Heart left ventricle (tissue), 13 donors: ENCODE data around the gene CCR6.

Experiments
- POLR2A ChIP-seq, 2 donors: fragments of 450-650 bp; IDR thresholded peaks; one replicate each; pipeline ENCODE4 v1.6.1; 2017; ENCODE audit warnings: antibody characterized with exemption in 2 of 2, mild to moderate bottlenecking in 2 of 2, moderate library complexity in 2 of 2
- TF ChIP-seq, protein P1 (sequence below), 12 donors: fragments of 200-600 bp; sonication (generic) in 4 of 12; IDR thresholded peaks; one replicate each; pipeline versions ENCODE4 v1.5.0 to v1.8.0; 2018 to 2022; ENCODE audit warnings: antibody characterized with exemption in 12 of 12, mild to moderate bottlenecking in 5 of 12
- donor health status: ischemic (EF 13 %, LVEDD 7.1; RV severe dilation, severe dysfunction).
- donor health status: DM: no; HTN: yes; CAD: no.
- donor health status: DM: no; HTN: no; CAD: no.
- donor health status: ischemic (EF 25% LVEDD 6.9; RV normal size, moderate dysfunction).
- donor health status: ischemic (EF 25% LVEDD 5.7; RV mildly dilated, moderate dysfunction).
- donor health status: ischemic (EF 35%, LVEDD 5.7; RV mildly dilated, moderate dysfunction).
- donor health status: nonischemic (EF 11% LVEDD 7.7; RV severe dilation, severe dysfunction).
- donor health status: DM: yes; HTN: yes; CAD: no.
- donor health status: PGD.
- donor health status: ischemic (EF 29% LVEDD 5.4; RV normal size, mild dysfunction).
- donor health status: nonischemic (EF 23%, LVEDD 6.1; RV moderate dilation, normal function).

DNA sequence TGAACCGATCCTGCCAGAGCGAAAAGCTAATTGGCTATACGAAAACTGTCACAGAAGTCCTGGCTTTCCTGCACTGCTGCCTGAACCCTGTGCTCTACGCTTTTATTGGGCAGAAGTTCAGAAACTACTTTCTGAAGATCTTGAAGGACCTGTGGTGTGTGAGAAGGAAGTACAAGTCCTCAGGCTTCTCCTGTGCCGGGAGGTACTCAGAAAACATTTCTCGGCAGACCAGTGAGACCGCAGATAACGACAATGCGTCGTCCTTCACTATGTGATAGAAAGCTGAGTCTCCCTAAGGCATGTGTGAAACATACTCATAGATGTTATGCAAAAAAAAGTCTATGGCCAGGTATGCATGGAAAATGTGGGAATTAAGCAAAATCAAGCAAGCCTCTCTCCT lies 14.2 kb downstream of the CCR6 start:
- TF ChIP-seq, protein P1, sequence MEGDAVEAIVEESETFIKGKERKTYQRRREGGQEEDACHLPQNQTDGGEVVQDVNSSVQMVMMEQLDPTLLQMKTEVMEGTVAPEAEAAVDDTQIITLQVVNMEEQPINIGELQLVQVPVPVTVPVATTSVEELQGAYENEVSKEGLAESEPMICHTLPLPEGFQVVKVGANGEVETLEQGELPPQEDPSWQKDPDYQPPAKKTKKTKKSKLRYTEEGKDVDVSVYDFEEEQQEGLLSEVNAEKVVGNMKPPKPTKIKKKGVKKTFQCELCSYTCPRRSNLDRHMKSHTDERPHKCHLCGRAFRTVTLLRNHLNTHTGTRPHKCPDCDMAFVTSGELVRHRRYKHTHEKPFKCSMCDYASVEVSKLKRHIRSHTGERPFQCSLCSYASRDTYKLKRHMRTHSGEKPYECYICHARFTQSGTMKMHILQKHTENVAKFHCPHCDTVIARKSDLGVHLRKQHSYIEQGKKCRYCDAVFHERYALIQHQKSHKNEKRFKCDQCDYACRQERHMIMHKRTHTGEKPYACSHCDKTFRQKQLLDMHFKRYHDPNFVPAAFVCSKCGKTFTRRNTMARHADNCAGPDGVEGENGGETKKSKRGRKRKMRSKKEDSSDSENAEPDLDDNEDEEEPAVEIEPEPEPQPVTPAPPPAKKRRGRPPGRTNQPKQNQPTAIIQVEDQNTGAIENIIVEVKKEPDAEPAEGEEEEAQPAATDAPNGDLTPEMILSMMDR (IDR thresholded peaks at IDR 0.05), result no peak
- no peak for TF ChIP-seq POLR2A (IDR thresholded peaks at IDR 0.05)
